GM06990 (cell line): ENCODE results near the gene CMSS1.

Source experiments
- DNase-seq: peaks from one replicate; pipeline ENCODE4 v3.0.0-alpha.2; 2011; ENCODE audit not compliant: insufficient read length; ENCODE audit errors: extremely low read depth
- H3K27me3 ChIP-seq: replicated peaks from 2 replicates; pipeline ENCODE4 v1.6.0; 2011; ENCODE audit warnings: low read length; ENCODE audit not compliant: control insufficient read depth, insufficient read depth
- H3K36me3 ChIP-seq: 2 replicates; pipeline ENCODE4 v1.5.1; 2011; ENCODE audit warnings: low read length; ENCODE audit not compliant: control insufficient read depth, insufficient read depth
- H3K4me3 ChIP-seq: replicated peaks from 2 replicates; pipeline ENCODE4 v1.5.1; 2011; ENCODE audit warnings: low read depth, mild to moderate bottlenecking, control low read depth, low read length
- TF ChIP-seq, protein P1 (sequence below): IDR thresholded peaks from 2 replicates; pipeline ENCODE4 v1.5.1; 2011; ENCODE audit warnings: low read length, control low read depth, mild to moderate bottlenecking, inconsistent platforms; ENCODE audit not compliant: insufficient read depth, poor library complexity, severe bottlenecking

The CMSS1 gene

GRCh38 chr3:100018806-100019205, 201.1 kb downstream of the CMSS1 start:
- H3K27me3 ChIP-seq: no peaks in the 10 kb centered on the region
- no peaks in the 10 kb centered on the region for H3K36me3 ChIP-seq
- no peak overlapping the region for H3K4me3 ChIP-seq
- TF ChIP-seq, protein P1, sequence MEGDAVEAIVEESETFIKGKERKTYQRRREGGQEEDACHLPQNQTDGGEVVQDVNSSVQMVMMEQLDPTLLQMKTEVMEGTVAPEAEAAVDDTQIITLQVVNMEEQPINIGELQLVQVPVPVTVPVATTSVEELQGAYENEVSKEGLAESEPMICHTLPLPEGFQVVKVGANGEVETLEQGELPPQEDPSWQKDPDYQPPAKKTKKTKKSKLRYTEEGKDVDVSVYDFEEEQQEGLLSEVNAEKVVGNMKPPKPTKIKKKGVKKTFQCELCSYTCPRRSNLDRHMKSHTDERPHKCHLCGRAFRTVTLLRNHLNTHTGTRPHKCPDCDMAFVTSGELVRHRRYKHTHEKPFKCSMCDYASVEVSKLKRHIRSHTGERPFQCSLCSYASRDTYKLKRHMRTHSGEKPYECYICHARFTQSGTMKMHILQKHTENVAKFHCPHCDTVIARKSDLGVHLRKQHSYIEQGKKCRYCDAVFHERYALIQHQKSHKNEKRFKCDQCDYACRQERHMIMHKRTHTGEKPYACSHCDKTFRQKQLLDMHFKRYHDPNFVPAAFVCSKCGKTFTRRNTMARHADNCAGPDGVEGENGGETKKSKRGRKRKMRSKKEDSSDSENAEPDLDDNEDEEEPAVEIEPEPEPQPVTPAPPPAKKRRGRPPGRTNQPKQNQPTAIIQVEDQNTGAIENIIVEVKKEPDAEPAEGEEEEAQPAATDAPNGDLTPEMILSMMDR: no peak
- no peak for DNase-seq

- no peaks in the 10 kb centered on the region for H3K27me3 ChIP-seq
- TF ChIP-seq, protein P1: no peak
- no peak for DNase-seq
Observed at GRCh38 chr3:100019719-100020118, 202.1 kb downstream of the CMSS1 start.

GRCh38 chr3:100020876-100021644, 203.4 kb downstream of the CMSS1 start:
- TF ChIP-seq, protein P1: no peak
- H3K4me3 ChIP-seq: no peak overlapping the region

More at GRCh38 chr3:100019719-100020118, 202.1 kb downstream of the CMSS1 start:
- Histone ChIP-seq H3K4me3 (no peak overlapping the region), H3K36me3 (no peaks in the 10 kb centered on the region)

GRCh38 chr3:100022506-100022905, 204.8 kb downstream of the CMSS1 start:
- DNase-seq: no peak
- Histone ChIP-seq H3K27me3 (no peaks in the 10 kb centered on the region), H3K4me3 (no peak overlapping the region), H3K36me3 (no peaks in the 10 kb centered on the region; the same call in 1 of the 2 replicates)
- TF ChIP-seq, protein P1: no peak

More at GRCh38 chr3:100020876-100021644, 203.4 kb downstream of the CMSS1 start:
- no peak for DNase-seq
- no peaks in the 10 kb centered on the region for H3K27me3 ChIP-seq
- no peaks in the 10 kb centered on the region for H3K36me3 ChIP-seq

- DNase-seq: no peak
- Histone ChIP-seq H3K36me3 (no peaks in the 10 kb centered on the region; the same call in 1 of the 2 replicates), H3K4me3 (no peak overlapping the region), H3K27me3 (no peaks in the 10 kb centered on the region)
- TF ChIP-seq, protein P1: no peak
Observed at GRCh38 chr3:100023150-100023549, 205.5 kb downstream of the CMSS1 start.

GRCh38 chr3:100023595-100023994, 205.9 kb downstream of the CMSS1 start:
- H3K27me3 ChIP-seq: no peaks in the 10 kb centered on the region
- no peak overlapping the region for H3K4me3 ChIP-seq
- no peaks in the 10 kb centered on the region; the same call in 1 of the 2 replicates for H3K36me3 ChIP-seq
- TF ChIP-seq, protein P1: no peak
- no peak for DNase-seq
